Nephron progenitor cell (in vitro differentiated cells): ENCODE data around the gene TMEM31.
A peak's percentile ranks its signal among the peaks of the same experiment; 100 is the strongest.

Experiments
- DNase-seq: peaks from one replicate; pipeline ENCODE4 v3.0.0; 2021
- H3K27ac Mint-ChIP-seq: 2 replicates; pipeline ENCODE4 v1.8.0; 2021; ENCODE audit warnings: mild to moderate bottlenecking, moderate library complexity, mixed read lengths
- H3K27me3 Mint-ChIP-seq: 2 replicates; pipeline ENCODE4 v1.8.0; 2021; ENCODE audit warnings: mild to moderate bottlenecking, low read depth, mixed read lengths; ENCODE audit not compliant: poor library complexity
- H3K36me3 Mint-ChIP-seq: 2 replicates; pipeline ENCODE4 v1.8.0; 2021; ENCODE audit warnings: low read depth, mixed read lengths
- H3K4me1 Mint-ChIP-seq: 2 replicates; pipeline ENCODE4 v1.8.0; 2021; ENCODE audit warnings: mixed read lengths
- H3K4me3 Mint-ChIP-seq: 2 replicates; pipeline ENCODE4 v1.8.0; 2021; ENCODE audit warnings: mild to moderate bottlenecking, moderate library complexity, mixed read lengths
- H3K9me3 Mint-ChIP-seq: 2 replicates; pipeline ENCODE4 v1.8.0; 2021; ENCODE audit warnings: mild to moderate bottlenecking, moderate library complexity, mixed read lengths
- CTCF ChIP-seq: fragments of 200-600 bp; sonication (generic); IDR thresholded peaks from 2 replicates; pipeline ENCODE4 v1.5.0; 2021; ENCODE audit warnings: antibody characterized with exemption

The TMEM31 gene

GRCh38 chrX:103678199-103678993 lies 32.3 kb upstream of the TMEM31 start:
- H3K9me3 Mint-ChIP-seq, result no peaks in the 10 kb centered on the region
- no peak overlapping the region for H3K27ac Mint-ChIP-seq
- no peak for DNase-seq
- H3K27me3 Mint-ChIP-seq, result no peaks in the 10 kb centered on the region
- TF ChIP-seq CTCF, result no peak
- H3K36me3 Mint-ChIP-seq, result peaks cover 54% of the 10 kb centered on the region
- no peaks in the 10 kb centered on the region for H3K4me1 Mint-ChIP-seq
- no peak overlapping the region for H3K4me3 Mint-ChIP-seq

- H3K9me3 Mint-ChIP-seq, result peaks cover 5% of the 10 kb centered on the region
- peaks cover 59% of the 10 kb centered on the region for H3K36me3 Mint-ChIP-seq
Observed at GRCh38 chrX:103681443-103681842, 29.3 kb upstream of the TMEM31 start.

GRCh38 chrX:103685396-103685795 lies 25.3 kb upstream of the TMEM31 start:
- H3K27ac Mint-ChIP-seq, result peak overlapping the region; percentile 95
- no peaks in the 10 kb centered on the region for H3K27me3 Mint-ChIP-seq
- H3K4me1 Mint-ChIP-seq, result peaks cover 15% of the 10 kb centered on the region
- no peak for DNase-seq
- peaks cover 31% of the 10 kb centered on the region for H3K36me3 Mint-ChIP-seq
- no peak for TF ChIP-seq CTCF
- no peak overlapping the region for H3K4me3 Mint-ChIP-seq
- H3K9me3 Mint-ChIP-seq, result peaks cover 5% of the 10 kb centered on the region

More at GRCh38 chrX:103681443-103681842, 29.3 kb upstream of the TMEM31 start:
- no peak for TF ChIP-seq CTCF
- Mint-ChIP-seq H3K27ac (no peak overlapping the region), H3K4me1 (peaks cover 14% of the 10 kb centered on the region), H3K4me3 (no peak overlapping the region), H3K27me3 (no peaks in the 10 kb centered on the region)
- no peak for DNase-seq

- H3K27me3 Mint-ChIP-seq, result no peaks in the 10 kb centered on the region
- no peak within 1 kb of the TSS for H3K4me3 Mint-ChIP-seq
- H3K9me3 Mint-ChIP-seq, result peaks cover 5% of the 10 kb centered on the region
- H3K4me1 Mint-ChIP-seq, result peaks cover 21% of the 10 kb centered on the region
- H3K27ac Mint-ChIP-seq, result peak within 1 kb of the TSS; percentile 95
- DNase-seq, result peak; percentile 76
- no peak for TF ChIP-seq CTCF
- H3K36me3 Mint-ChIP-seq, result peaks cover 26% of the 10 kb centered on the region
Observed at GRCh38 chrX:103686199-103687072, 24.3 kb upstream of the TMEM31 start, which contains the start of gene MORF4L2. MORF4L2 (minus strand) TSS chrX:103686699; CDS start chrX:103677027, 9,672 bp downstream.

- H3K4me1 Mint-ChIP-seq, result peaks cover 25% of the 10 kb centered on the region
- H3K4me3 Mint-ChIP-seq, result no peak overlapping the region
- no peaks in the 10 kb centered on the region for H3K27me3 Mint-ChIP-seq
- H3K36me3 Mint-ChIP-seq, result peaks cover 19% of the 10 kb centered on the region
- no peak overlapping the region for H3K27ac Mint-ChIP-seq
- peak; percentile 84 for DNase-seq
- H3K9me3 Mint-ChIP-seq, result peaks cover 5% of the 10 kb centered on the region
- TF ChIP-seq CTCF, result no peak
Observed at GRCh38 chrX:103687073-103687695, 23.5 kb upstream of the TMEM31 start.
